ENCODE data around the gene ADAM11.

ADAM11 gene

GRCh38 chr17:44831371-44831770 is 72.6 kb downstream of the ADAM11 start:
- no peak for DNase-seq

All from T-helper 2 cell (primary cell).